NCI-H345 (cell line): Measurements from ENCODE around the gene GSTO2.

Experiments
- DNase-seq: peaks from one replicate; lab custom pipeline; 2025; lab: John Stamatoyannopoulos, UW

The GSTO2 gene

GRCh38 chr10:104308439-104308903 lies 39.5 kb downstream of the GSTO2 start:
- no peak for DNase-seq

- DNase-seq = no peak
Measured at GRCh38 chr10:104309980-104310978, 41.3 kb downstream of the GSTO2 start.

- DNase-seq = no peak
Measured at GRCh38 chr10:104311184-104311720, 42.3 kb downstream of the GSTO2 start.

GRCh38 chr10:104314591-104315485 lies 45.9 kb downstream of the GSTO2 start:
- DNase-seq = no peak

- no peak for DNase-seq
Measured at GRCh38 chr10:104315486-104315921, 46.5 kb downstream of the GSTO2 start.

- DNase-seq = no peak
Measured at GRCh38 chr10:104316321-104317099, 47.5 kb downstream of the GSTO2 start.

- no peak for DNase-seq
Measured at GRCh38 chr10:104317269-104317710, 48.3 kb downstream of the GSTO2 start.

GRCh38 chr10:104317726-104318299 lies 48.8 kb downstream of the GSTO2 start:
- no peak for DNase-seq

GRCh38 chr10:104318326-104318725 lies 49.3 kb downstream of the GSTO2 start:
- no peak for DNase-seq

- no peak for DNase-seq
Measured at GRCh38 chr10:104318810-104319741, 50.1 kb downstream of the GSTO2 start.

GRCh38 chr10:104321226-104321625 lies 52.2 kb downstream of the GSTO2 start:
- no peak for DNase-seq

GRCh38 chr10:104321725-104322415 lies 52.9 kb downstream of the GSTO2 start:
- DNase-seq = no peak

GRCh38 chr10:104322416-104322782 lies 53.4 kb downstream of the GSTO2 start:
- peak; percentile 12 for DNase-seq

- no peak for DNase-seq
Measured at GRCh38 chr10:104323085-104323484, 54.1 kb downstream of the GSTO2 start.

GRCh38 chr10:104323760-104324201 lies 54.8 kb downstream of the GSTO2 start:
- DNase-seq = no peak

- DNase-seq = no peak
Measured at GRCh38 chr10:104324221-104324686, 55.3 kb downstream of the GSTO2 start.

GRCh38 chr10:104324931-104325330 lies 55.9 kb downstream of the GSTO2 start:
- no peak for DNase-seq

- DNase-seq = no peak
Measured at GRCh38 chr10:104325436-104326435, 56.8 kb downstream of the GSTO2 start.
